ENCODE data around the gene SLC2A6.

DNA sequence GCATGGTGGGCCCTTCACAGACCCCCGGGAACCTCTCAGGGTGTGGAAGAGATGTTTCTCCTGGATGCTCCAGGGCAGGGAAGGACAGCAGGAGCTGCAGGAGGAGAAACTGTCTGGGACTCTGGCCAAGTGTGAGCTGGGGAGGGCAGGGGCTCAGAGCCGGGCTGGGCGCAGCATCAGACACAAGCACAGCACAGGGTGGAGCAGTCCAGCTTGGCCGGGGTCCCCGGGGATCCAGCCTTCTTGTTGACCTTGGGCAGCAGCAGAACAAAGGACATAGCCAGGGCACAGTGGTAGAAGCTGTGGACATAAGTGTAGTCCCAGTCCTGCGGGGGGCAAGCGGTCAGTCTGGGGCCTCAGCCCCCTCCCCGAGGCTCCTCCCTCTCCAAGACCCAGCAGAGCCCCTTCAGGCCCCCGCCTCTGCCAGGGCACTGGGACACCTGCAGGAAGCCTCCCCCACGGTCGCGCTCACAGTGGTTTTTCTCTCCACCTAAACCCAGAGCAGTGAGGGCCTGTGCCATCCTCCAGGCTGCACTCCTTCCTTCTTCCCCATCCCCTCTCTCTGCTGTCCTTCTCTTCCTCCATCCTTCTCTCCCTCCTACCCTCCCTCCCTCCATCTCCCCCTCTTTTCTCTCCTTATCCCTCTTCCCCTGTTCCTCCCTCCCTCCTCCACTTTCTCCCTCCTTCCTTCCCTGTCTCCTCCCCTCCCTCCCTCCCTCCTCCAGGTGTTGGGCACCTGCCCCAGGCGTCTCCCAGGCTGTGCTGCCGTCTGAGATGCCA lies 35.8 kb upstream of the SLC2A6 start:
- TF ChIP-seq POLR2A (IDR thresholded peaks at IDR 0.05) = no peak
- TF ChIP-seq, protein P1, sequence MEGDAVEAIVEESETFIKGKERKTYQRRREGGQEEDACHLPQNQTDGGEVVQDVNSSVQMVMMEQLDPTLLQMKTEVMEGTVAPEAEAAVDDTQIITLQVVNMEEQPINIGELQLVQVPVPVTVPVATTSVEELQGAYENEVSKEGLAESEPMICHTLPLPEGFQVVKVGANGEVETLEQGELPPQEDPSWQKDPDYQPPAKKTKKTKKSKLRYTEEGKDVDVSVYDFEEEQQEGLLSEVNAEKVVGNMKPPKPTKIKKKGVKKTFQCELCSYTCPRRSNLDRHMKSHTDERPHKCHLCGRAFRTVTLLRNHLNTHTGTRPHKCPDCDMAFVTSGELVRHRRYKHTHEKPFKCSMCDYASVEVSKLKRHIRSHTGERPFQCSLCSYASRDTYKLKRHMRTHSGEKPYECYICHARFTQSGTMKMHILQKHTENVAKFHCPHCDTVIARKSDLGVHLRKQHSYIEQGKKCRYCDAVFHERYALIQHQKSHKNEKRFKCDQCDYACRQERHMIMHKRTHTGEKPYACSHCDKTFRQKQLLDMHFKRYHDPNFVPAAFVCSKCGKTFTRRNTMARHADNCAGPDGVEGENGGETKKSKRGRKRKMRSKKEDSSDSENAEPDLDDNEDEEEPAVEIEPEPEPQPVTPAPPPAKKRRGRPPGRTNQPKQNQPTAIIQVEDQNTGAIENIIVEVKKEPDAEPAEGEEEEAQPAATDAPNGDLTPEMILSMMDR (IDR thresholded peaks at IDR 0.05) = no peak
- TF ChIP-seq POLR2AphosphoS5 (IDR thresholded peaks at IDR 0.05) = no peak
